ENCODE results near the gene NR1D2. TPM values are rescaled to one million over a fixed set of nuclear protein-coding genes. Genes with fewer than 3 reads are reported as not detected.

The NR1D2 gene
- total and polyA plus RNA-seq, 2 donors (not counting 1 experiment from before 2014, with no cell fraction given): 9.9 to 58.2 TPM

DNA sequence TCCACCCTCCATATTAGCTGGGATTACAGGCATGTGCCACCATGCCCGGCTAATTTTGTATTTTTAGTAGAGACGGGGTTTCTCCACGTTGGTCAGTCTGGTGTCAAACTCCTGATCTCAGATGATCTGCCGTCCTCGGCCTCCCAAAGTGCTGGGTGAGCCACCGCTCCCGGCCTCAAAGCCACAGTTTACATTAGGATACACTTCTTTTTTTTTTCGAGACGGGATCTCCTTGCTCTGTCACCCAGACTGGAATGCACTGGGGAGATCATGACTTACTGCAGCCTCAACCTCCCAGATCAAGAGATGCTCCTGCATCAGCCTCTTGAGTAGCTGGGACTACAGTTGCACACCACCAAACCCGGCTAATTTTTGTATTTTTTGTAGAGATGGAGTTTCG, 2.5 kb upstream of the NR1D2 start:
- H4K20me1 ChIP-seq (ENCODE audit: control insufficient read depth, insufficient read depth, low read length, poor library complexity, severe bottlenecking): peaks cover 11% of the 10 kb centered on the region
- no peak for DNase-seq
- ChIA-PET POLR2A (no interaction called here), CTCF (interaction anchor here (0.6 kb wide), 1 partner anchor 27 kb away, joined by 3 read pairs; no protein-coding TSS in a partner anchor)
- H3K79me2 ChIP-seq (ENCODE audit: control insufficient read depth, insufficient read depth, low read length): peaks cover 11% of the 10 kb centered on the region
- peaks cover 14 to 17% of the 10 kb centered on the region in 2 donors for H3K4me1 ChIP-seq (ENCODE audit: control insufficient read depth in 2 of 2, insufficient read depth in 2 of 2, low read length in 2 of 2)
- intact Hi-C loops (cut with micrococcal nuclease): no loop called here
- no peak overlapping the region for H3K9ac ChIP-seq (ENCODE audit: low read length)
- 98% methylated on average over 7 of the region's 11 CpGs for WGBS (ENCODE audit: insufficient coverage)
- ATAC-seq (ENCODE audit: low read depth): no peak
- TF ChIP-seq, protein P1, sequence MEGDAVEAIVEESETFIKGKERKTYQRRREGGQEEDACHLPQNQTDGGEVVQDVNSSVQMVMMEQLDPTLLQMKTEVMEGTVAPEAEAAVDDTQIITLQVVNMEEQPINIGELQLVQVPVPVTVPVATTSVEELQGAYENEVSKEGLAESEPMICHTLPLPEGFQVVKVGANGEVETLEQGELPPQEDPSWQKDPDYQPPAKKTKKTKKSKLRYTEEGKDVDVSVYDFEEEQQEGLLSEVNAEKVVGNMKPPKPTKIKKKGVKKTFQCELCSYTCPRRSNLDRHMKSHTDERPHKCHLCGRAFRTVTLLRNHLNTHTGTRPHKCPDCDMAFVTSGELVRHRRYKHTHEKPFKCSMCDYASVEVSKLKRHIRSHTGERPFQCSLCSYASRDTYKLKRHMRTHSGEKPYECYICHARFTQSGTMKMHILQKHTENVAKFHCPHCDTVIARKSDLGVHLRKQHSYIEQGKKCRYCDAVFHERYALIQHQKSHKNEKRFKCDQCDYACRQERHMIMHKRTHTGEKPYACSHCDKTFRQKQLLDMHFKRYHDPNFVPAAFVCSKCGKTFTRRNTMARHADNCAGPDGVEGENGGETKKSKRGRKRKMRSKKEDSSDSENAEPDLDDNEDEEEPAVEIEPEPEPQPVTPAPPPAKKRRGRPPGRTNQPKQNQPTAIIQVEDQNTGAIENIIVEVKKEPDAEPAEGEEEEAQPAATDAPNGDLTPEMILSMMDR (IDR thresholded peaks at IDR 0.05): no peak
- TF ChIP-seq EZH2 (IDR thresholded peaks at IDR 0.05; ENCODE audit: borderline replicate concordance, insufficient read depth, low read depth, low read length, poor library complexity, severe bottlenecking): no peak
- Mint-ChIP-seq H3K9me3 (ENCODE audit: insufficient read depth) (no peaks in the 10 kb centered on the region), H3K4me3 (no peak overlapping the region), H3K27me3 (no peaks in the 10 kb centered on the region), H3K4me1 (peaks cover 21% of the 10 kb centered on the region), H3K27ac (no peak overlapping the region)
- H3K4me3 ChIP-seq (ENCODE audit: control extremely low read depth in 1 of 5, extremely low read depth in 1 of 5, insufficient read depth in 1 of 5, low read depth in 2 of 5, low read length in 4 of 5): no peak overlapping the region
- no peak overlapping the region for H3K27ac ChIP-seq (ENCODE audit: low read length in 2 of 2)
- H3K36me3 ChIP-seq (replicated peaks in 1 of 2; ENCODE audit: control extremely low read depth in 1 of 2, control insufficient read depth in 1 of 2, extremely low read depth in 1 of 2, insufficient read depth in 2 of 2, low read length in 1 of 2): no peaks in the 10 kb centered on the region
- no peak overlapping the region for H2AFZ ChIP-seq (ENCODE audit: insufficient read depth, low read depth, low read length, poor library complexity, severe bottlenecking)
- no peaks in the 10 kb centered on the region for H3K27me3 ChIP-seq (replicated peaks in 1 of 4; ENCODE audit: control extremely low read depth in 1 of 4, control insufficient read depth in 3 of 4, insufficient read depth in 4 of 4, low read length in 3 of 4)
- peaks cover 0 to 5% (median 4%) of the 10 kb centered on the region in 3 donors for H3K9me3 ChIP-seq (ENCODE audit: control extremely low read depth in 1 of 3, control insufficient read depth in 2 of 3, insufficient read depth in 1 of 3, low read length in 2 of 3)
- no peak overlapping the region for H3K4me2 ChIP-seq (replicated peaks; ENCODE audit: low read depth, low read length, poor library complexity, severe bottlenecking)

- CTCF ChIA-PET: interaction anchor here (0.7 to 1.1 kb wide), 3 partner anchors 26 to 34 kb away, joined by 3 read pairs; partner anchors contain the start of genes NKIRAS1 and RPL15
- intact Hi-C loops (cut with micrococcal nuclease): no loop called here
- H3K4me2 ChIP-seq (replicated peaks; ENCODE audit: low read depth, low read length, poor library complexity, severe bottlenecking): peak overlapping the region; percentile 97
- Mint-ChIP-seq H3K27ac (peak overlapping the region; percentile 82), H3K9me3 (ENCODE audit: insufficient read depth) (no peaks in the 10 kb centered on the region), H3K4me1 (peaks cover 31% of the 10 kb centered on the region), H3K27me3 (no peaks in the 10 kb centered on the region), H3K4me3 (peak overlapping the region; percentile 87)
- H3K9ac ChIP-seq (ENCODE audit: low read length): peak overlapping the region; percentile 73
- H3K36me3 ChIP-seq (replicated peaks in 1 of 2; ENCODE audit: control extremely low read depth in 1 of 2, control insufficient read depth in 1 of 2, extremely low read depth in 1 of 2, insufficient read depth in 2 of 2, low read length in 1 of 2): no peaks in the 10 kb centered on the region
- peak overlapping the region; percentile 96 for H2AFZ ChIP-seq (ENCODE audit: insufficient read depth, low read depth, low read length, poor library complexity, severe bottlenecking)
- ATAC-seq (ENCODE audit: low read depth) (no peak), DNase-seq (peak; percentile 34)
- peak overlapping the region; percentile 12 to 88 (median 72) for H3K4me3 ChIP-seq (ENCODE audit: control extremely low read depth in 1 of 5, extremely low read depth in 1 of 5, insufficient read depth in 1 of 5, low read depth in 2 of 5, low read length in 4 of 5)
- no peak overlapping the region for H3K27ac ChIP-seq (ENCODE audit: low read length in 2 of 2)
- peaks cover 26% of the 10 kb centered on the region for H4K20me1 ChIP-seq (ENCODE audit: control insufficient read depth, insufficient read depth, low read length, poor library complexity, severe bottlenecking)
- no peaks in the 10 kb centered on the region for H3K9me3 ChIP-seq (ENCODE audit: control extremely low read depth in 1 of 3, control insufficient read depth in 2 of 3, insufficient read depth in 1 of 3, low read length in 2 of 3)
- H3K79me2 ChIP-seq (ENCODE audit: control insufficient read depth, insufficient read depth, low read length): peaks cover 28% of the 10 kb centered on the region
- POLR2A ChIA-PET: interaction anchor here (0.6 to 3.3 kb wide), 4 partner anchors 9 to 1846 kb away, joined by 4 to 35 read pairs (median 4); partner anchors contain the start of genes NKIRAS1 and RPL15
- WGBS (ENCODE audit: insufficient coverage): 14% methylated on average over 10 of the region's 13 CpGs
- TF ChIP-seq, protein P1 (IDR thresholded peaks at IDR 0.05): no peak
- TF ChIP-seq EZH2 (IDR thresholded peaks at IDR 0.05; ENCODE audit: borderline replicate concordance, insufficient read depth, low read depth, low read length, poor library complexity, severe bottlenecking): no peak
- H3K27me3 ChIP-seq (replicated peaks in 1 of 4; ENCODE audit: control extremely low read depth in 1 of 4, control insufficient read depth in 3 of 4, insufficient read depth in 4 of 4, low read length in 3 of 4): no peaks in the 10 kb centered on the region
- peaks cover 14 to 17% of the 10 kb centered on the region in 2 donors for H3K4me1 ChIP-seq (ENCODE audit: control insufficient read depth in 2 of 2, insufficient read depth in 2 of 2, low read length in 2 of 2)
Observed at GRCh38 chr3:23944007-23944783, 891 bp upstream of the NR1D2 start.
